GM12801 (cell line): ENCODE measurements around the gene EPOP.

Source experiments
- TF ChIP-seq, protein P1 (sequence below): IDR thresholded peaks from one replicate; pipeline ENCODE4 v1.5.1; 2011; ENCODE audit warnings: control low read depth; ENCODE audit not compliant: insufficient read length; ENCODE audit errors: extremely low read depth

Gene EPOP

DNA sequence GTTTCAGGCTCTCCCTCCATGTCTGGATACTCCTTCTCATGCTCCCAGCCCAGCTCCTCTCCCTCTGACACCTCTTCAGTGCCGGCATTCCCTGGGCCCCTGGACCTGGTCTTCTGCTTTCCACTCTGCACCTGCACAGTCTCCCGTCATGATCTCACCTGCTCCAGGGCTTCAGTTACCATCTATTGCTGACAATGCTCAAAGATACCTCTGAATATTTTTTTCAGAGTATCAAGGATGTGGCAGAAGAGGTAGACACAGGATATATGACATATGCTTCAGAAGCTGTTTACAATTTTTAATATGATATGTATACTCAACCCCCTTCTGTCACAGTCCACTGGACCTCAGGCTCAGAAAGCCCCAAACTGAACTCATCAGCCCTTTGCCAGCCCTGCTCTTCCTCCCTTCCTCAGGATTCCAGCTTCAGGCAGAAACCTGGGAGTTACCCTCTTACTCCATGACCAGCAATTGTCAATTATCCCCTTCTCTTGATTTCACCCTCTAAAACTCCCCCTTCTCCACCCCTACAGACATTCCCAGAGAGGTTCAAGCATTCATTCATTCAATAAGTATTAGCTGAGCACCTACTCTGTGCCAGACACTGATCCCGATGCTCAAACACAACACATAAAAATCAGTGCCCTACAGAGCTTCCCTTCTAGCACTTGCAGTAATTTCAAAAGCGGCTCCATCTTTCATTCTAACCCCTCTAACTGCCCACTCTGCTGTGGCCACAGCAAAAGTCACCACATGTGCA lies 22.5 kb upstream of the EPOP start:
- TF ChIP-seq, protein P1, sequence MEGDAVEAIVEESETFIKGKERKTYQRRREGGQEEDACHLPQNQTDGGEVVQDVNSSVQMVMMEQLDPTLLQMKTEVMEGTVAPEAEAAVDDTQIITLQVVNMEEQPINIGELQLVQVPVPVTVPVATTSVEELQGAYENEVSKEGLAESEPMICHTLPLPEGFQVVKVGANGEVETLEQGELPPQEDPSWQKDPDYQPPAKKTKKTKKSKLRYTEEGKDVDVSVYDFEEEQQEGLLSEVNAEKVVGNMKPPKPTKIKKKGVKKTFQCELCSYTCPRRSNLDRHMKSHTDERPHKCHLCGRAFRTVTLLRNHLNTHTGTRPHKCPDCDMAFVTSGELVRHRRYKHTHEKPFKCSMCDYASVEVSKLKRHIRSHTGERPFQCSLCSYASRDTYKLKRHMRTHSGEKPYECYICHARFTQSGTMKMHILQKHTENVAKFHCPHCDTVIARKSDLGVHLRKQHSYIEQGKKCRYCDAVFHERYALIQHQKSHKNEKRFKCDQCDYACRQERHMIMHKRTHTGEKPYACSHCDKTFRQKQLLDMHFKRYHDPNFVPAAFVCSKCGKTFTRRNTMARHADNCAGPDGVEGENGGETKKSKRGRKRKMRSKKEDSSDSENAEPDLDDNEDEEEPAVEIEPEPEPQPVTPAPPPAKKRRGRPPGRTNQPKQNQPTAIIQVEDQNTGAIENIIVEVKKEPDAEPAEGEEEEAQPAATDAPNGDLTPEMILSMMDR = no peak

DNA sequence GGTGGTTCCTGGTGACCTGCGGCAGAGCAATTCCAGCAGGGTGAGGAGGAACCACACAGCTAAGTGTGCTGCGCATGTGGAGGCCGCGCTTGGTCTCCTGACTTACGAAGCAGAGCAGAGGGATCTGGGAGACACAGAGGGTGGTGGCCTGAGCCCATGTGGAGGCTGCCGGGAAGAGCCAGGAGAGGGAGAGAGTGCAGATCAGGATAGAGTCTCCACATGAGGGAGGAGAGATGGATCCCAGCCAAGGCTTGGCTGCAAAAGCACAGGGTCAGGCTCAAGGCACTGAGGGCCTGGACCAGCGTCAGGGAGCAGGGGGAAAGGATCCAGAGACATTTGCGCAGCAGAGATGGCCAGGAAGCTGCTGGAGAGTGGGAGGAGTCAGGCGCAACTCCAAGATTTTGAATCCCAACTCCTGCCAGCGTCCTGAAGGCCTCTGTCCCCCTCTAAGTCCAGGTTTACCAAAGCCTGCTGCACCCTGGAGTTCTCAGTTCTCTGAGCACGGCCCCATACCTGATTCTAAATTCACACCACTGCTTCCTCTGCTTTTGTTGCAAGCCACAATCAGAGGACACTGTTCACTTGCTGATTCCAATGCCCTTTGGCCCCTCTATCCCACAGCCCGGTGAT lies 19.1 kb upstream of the EPOP start:
- TF ChIP-seq, protein P1 = no peak

DNA sequence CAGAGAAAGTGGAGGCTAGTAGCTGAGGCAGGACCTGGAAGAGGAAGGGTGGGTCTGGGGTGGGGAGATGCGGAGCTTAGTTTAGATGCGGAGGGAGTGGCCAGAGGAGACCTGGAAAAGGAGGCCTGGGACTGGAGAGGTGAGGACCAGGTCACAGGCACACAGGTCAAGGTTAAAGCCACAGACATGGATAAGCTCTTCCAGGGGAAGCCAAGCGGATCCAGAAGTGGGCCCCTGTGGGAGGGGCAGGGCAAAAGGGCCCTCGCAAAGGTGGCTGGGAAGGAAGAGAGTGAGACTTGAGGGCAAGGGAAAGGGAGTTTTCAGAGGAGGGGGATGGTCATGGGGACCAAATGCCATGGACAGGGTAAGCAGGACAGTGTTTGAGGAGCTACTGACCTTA lies 16.4 kb upstream of the EPOP start:
- TF ChIP-seq, protein P1 = no peak

DNA sequence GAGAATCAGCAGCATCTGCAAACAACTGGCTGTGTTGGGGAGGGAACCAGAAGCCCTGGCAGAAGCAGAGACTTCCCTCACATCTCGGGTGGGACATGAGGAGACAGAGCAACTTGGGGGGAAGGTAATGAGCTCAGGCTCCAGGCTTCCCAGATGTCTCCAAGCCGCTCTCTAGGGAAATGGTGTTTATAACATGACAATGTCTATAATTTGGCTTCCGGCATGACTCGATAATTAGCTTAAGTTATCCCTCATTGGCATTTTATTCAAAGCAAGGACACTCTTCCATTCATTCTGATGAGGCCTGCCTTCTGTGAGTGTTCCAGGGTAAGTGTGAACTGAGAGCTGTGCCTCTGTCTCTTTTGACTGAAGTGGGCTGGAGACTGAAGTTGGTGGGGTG lies 15.6 kb upstream of the EPOP start:
- TF ChIP-seq, protein P1 = no peak

DNA sequence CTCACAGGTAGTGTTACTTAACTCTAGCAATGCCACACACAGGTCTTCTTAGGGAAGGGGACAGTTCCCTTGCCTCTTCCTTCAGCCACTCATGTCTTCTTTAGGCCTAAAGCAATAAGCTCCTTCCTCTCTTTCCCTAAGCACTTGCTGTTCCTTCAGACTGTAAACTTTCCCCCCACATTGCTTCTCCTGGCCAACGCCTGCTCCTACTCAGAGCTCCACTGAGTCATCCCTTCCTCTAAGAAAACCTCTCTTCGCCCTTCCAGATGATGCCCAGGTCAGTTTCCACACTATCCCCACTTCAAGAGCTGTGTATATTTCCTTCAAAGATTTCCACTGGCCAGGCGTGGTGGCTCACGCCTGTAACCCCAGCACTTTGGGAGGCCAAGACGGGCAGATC lies 12.5 kb upstream of the EPOP start:
- TF ChIP-seq, protein P1 = no peak

DNA sequence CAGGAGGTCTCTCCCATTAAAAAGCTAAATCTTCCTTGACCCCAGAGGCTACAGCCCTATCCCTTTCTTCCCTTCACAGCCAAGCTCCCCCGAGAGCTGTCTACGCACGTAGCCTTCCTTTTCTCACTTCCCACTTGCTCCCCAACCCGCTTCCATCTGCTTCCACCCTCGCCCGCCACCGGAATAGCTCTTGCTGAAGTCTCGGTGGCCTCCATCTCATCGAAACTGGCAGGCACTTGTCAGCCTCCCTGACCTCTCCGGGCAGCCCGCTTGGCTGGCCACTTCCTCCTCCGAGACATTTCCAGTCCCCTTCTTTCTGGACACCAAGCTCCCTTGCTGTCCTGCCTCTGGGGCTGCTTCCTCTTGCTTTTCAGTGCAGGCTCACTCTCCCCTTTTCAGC lies 10.7 kb upstream of the EPOP start:
- TF ChIP-seq, protein P1 = no peak

DNA sequence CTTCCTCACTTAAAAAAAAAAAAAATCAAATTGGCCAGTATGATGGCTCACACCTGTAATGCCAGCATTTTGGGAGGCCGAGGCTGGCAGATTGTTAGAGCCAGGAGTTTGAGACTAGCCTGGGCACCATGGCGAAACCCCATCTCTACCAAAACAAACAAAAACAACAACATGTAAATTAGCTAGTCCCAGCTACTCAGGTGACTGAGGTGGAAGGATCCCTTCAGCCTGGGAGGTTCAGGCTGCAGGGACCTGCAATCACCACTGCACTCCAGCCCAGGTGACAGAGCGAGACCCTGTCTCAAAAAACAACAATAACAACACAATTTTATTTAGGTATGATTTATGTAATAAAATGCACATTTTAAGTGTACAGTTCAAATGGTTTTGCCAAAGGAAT lies 6.3 kb upstream of the EPOP start:
- TF ChIP-seq, protein P1 = no peak
